ENCODE data around the gene CEACAM6. TPM values are rescaled to one million over a fixed set of nuclear protein-coding genes. Genes with fewer than 3 reads are reported as not detected.
A peak's percentile ranks its signal among the peaks of the same experiment; 100 is the strongest.

CEACAM6 gene
- total and polyA plus RNA-seq, 2 donors from 2014 or later = not detected

- no peak overlapping the region for H3K9ac ChIP-seq (ENCODE audit: low read length in 3 of 3)
Measured at GRCh38 chr19:41741244-41741554, 14.1 kb upstream of the CEACAM6 start.

GRCh38 chr19:41744850-41745249, 10.5 kb upstream of the CEACAM6 start:
- no peak for TF ChIP-seq CTCF (IDR thresholded peaks at IDR 0.05; ENCODE audit: borderline replicate concordance, extremely low read depth, insufficient read depth)
- H3K27ac ChIP-seq (ENCODE audit: low read depth in 2 of 2, low read length in 2 of 2) = no peak overlapping the region
- no peak for FAIRE-seq
- DNase-seq = no peak
- H3K36me3 ChIP-seq (ENCODE audit: control insufficient read depth in 2 of 3, insufficient read depth in 3 of 3, low read length in 3 of 3) = no peaks in the 10 kb centered on the region
- H3K4me3 ChIP-seq (ENCODE audit: low read length in 3 of 3) = no peak overlapping the region
- H3K27me3 ChIP-seq (ENCODE audit: control insufficient read depth, insufficient read depth, low read length) = peaks cover 5% of the 10 kb centered on the region
- intact Hi-C loops (cut with DNase I) = no loop called here
- H3K9me3 ChIP-seq (ENCODE audit: control insufficient read depth in 2 of 3, insufficient read depth in 1 of 3, low read length in 3 of 3) = no peaks in the 10 kb centered on the region
- no peak overlapping the region for H3K9ac ChIP-seq (ENCODE audit: low read length in 3 of 3)
- no peaks in the 10 kb centered on the region for H3K4me1 ChIP-seq (ENCODE audit: control insufficient read depth in 2 of 3, insufficient read depth in 2 of 3, low read depth in 1 of 3, low read length in 3 of 3)

More at GRCh38 chr19:41741244-41741554, 14.1 kb upstream of the CEACAM6 start:
- no peaks in the 10 kb centered on the region for H3K4me1 ChIP-seq (ENCODE audit: control insufficient read depth in 2 of 3, insufficient read depth in 2 of 3, low read depth in 1 of 3, low read length in 3 of 3)
- no peaks in the 10 kb centered on the region for H3K36me3 ChIP-seq (ENCODE audit: control insufficient read depth in 2 of 3, insufficient read depth in 3 of 3, low read length in 3 of 3)
- H3K4me3 ChIP-seq (ENCODE audit: low read length in 3 of 3) = no peak overlapping the region
- DNase-seq = no peak
- H3K27me3 ChIP-seq (ENCODE audit: control insufficient read depth, insufficient read depth, low read length) = no peaks in the 10 kb centered on the region
- intact Hi-C loops (cut with DNase I) = no loop called here
- H3K27ac ChIP-seq (ENCODE audit: low read depth in 2 of 2, low read length in 2 of 2) = no peak overlapping the region
- H3K9me3 ChIP-seq (ENCODE audit: control insufficient read depth in 2 of 3, insufficient read depth in 1 of 3, low read length in 3 of 3) = no peaks in the 10 kb centered on the region
- no peak for FAIRE-seq
- TF ChIP-seq CTCF (IDR thresholded peaks at IDR 0.05; ENCODE audit: borderline replicate concordance, extremely low read depth, insufficient read depth) = no peak

GRCh38 chr19:41745756-41746155, 9.6 kb upstream of the CEACAM6 start:
- H3K4me3 ChIP-seq (ENCODE audit: low read length in 3 of 3) = no peak overlapping the region
- no peaks in the 10 kb centered on the region for H3K4me1 ChIP-seq (ENCODE audit: control insufficient read depth in 2 of 3, insufficient read depth in 2 of 3, low read depth in 1 of 3, low read length in 3 of 3)
- no peak for DNase-seq
- peaks cover 5% of the 10 kb centered on the region for H3K27me3 ChIP-seq (ENCODE audit: control insufficient read depth, insufficient read depth, low read length)
- no peak overlapping the region for H3K27ac ChIP-seq (ENCODE audit: low read depth in 2 of 2, low read length in 2 of 2)
- no peak for FAIRE-seq
- no peaks in the 10 kb centered on the region for H3K9me3 ChIP-seq (ENCODE audit: control insufficient read depth in 2 of 3, insufficient read depth in 1 of 3, low read length in 3 of 3)
- TF ChIP-seq CTCF (IDR thresholded peaks at IDR 0.05; ENCODE audit: borderline replicate concordance, extremely low read depth, insufficient read depth) = no peak
- intact Hi-C loops (cut with DNase I) = no loop called here
- no peaks in the 10 kb centered on the region for H3K36me3 ChIP-seq (ENCODE audit: control insufficient read depth in 2 of 3, insufficient read depth in 3 of 3, low read length in 3 of 3)
- no peak overlapping the region for H3K9ac ChIP-seq (ENCODE audit: low read length in 3 of 3)

GRCh38 chr19:41746593-41747227, 8.6 kb upstream of the CEACAM6 start:
- no peaks in the 10 kb centered on the region for H3K9me3 ChIP-seq (ENCODE audit: control insufficient read depth in 2 of 3, insufficient read depth in 1 of 3, low read length in 3 of 3)
- no peaks in the 10 kb centered on the region for H3K4me1 ChIP-seq (ENCODE audit: control insufficient read depth in 2 of 3, insufficient read depth in 2 of 3, low read depth in 1 of 3, low read length in 3 of 3)
- peak; percentile 28 for TF ChIP-seq CTCF (IDR thresholded peaks at IDR 0.05; ENCODE audit: borderline replicate concordance, extremely low read depth, insufficient read depth)
- intact Hi-C loops (cut with DNase I) = no loop called here
- H3K4me3 ChIP-seq (ENCODE audit: low read length in 3 of 3) = no peak overlapping the region
- H3K27me3 ChIP-seq (ENCODE audit: control insufficient read depth, insufficient read depth, low read length) = peaks cover 5% of the 10 kb centered on the region
- peak in 2 of 5 donors; percentile 13 to 31 for DNase-seq
- no peaks in the 10 kb centered on the region for H3K36me3 ChIP-seq (ENCODE audit: control insufficient read depth in 2 of 3, insufficient read depth in 3 of 3, low read length in 3 of 3)
- H3K9ac ChIP-seq (ENCODE audit: low read length in 3 of 3) = no peak overlapping the region
- no peak overlapping the region for H3K27ac ChIP-seq (ENCODE audit: low read depth in 2 of 2, low read length in 2 of 2)
- FAIRE-seq = no peak

Data from kidney (tissue), 14 donors.